ENCODE results near the gene CD101. TPM values are rescaled to one million over a fixed set of nuclear protein-coding genes. Genes with fewer than 3 reads are reported as not detected.
A peak's percentile ranks its signal among the peaks of the same experiment; 100 is the strongest.

Gene CD101
- polyA plus RNA-seq, 6 donors from 2014 or later = 0.09 to 0.86 (median 0.14) TPM; not detected in 3

GRCh38 chr1:117011334-117011733 is 9.8 kb downstream of the CD101 start:
- Mint-ChIP-seq H3K9me3 (no peaks in the 10 kb centered on the region), H3K36me3 (no peaks in the 10 kb centered on the region), H3K27me3 (no peaks in the 10 kb centered on the region), H3K4me3 (no peak overlapping the region), H3K4me1 (no peaks in the 10 kb centered on the region), H3K27ac (no peak overlapping the region)
- DNase-seq (no peak), ATAC-seq (ENCODE audit: low read depth in 2 of 2) (no peak)

- Mint-ChIP-seq H3K36me3 (no peaks in the 10 kb centered on the region), H3K27me3 (no peaks in the 10 kb centered on the region), H3K27ac (no peak overlapping the region), H3K4me1 (no peaks in the 10 kb centered on the region), H3K9me3 (no peaks in the 10 kb centered on the region), H3K4me3 (no peak overlapping the region)
- ATAC-seq (ENCODE audit: low read depth in 2 of 2) = no peak
- DNase-seq = no peak
These were observed 11.8 kb downstream of the CD101 start for GRCh38 chr1:117013309-117013858.

GRCh38 chr1:117014209-117014608 is 12.6 kb downstream of the CD101 start:
- DNase-seq = no peak
- Mint-ChIP-seq H3K4me3 (no peak overlapping the region), H3K36me3 (no peaks in the 10 kb centered on the region), H3K27me3 (no peaks in the 10 kb centered on the region), H3K4me1 (no peaks in the 10 kb centered on the region), H3K9me3 (no peaks in the 10 kb centered on the region), H3K27ac (no peak overlapping the region)
- no peak for ATAC-seq (ENCODE audit: low read depth in 2 of 2)

GRCh38 chr1:117015724-117016123 is 14.2 kb downstream of the CD101 start:
- Mint-ChIP-seq H3K9me3 (no peaks in the 10 kb centered on the region), H3K4me3 (no peak overlapping the region), H3K27me3 (no peaks in the 10 kb centered on the region), H3K27ac (no peak overlapping the region), H3K4me1 (no peaks in the 10 kb centered on the region), H3K36me3 (no peaks in the 10 kb centered on the region)
- ATAC-seq (ENCODE audit: low read depth in 2 of 2) (no peak), DNase-seq (no peak)

GRCh38 chr1:117017062-117017461 is 15.5 kb downstream of the CD101 start:
- Mint-ChIP-seq H3K36me3 (no peaks in the 10 kb centered on the region), H3K9me3 (no peaks in the 10 kb centered on the region), H3K4me1 (no peaks in the 10 kb centered on the region), H3K27ac (no peak overlapping the region), H3K27me3 (no peaks in the 10 kb centered on the region), H3K4me3 (no peak overlapping the region)
- no peak for DNase-seq
- no peak for ATAC-seq (ENCODE audit: low read depth in 2 of 2)

GRCh38 chr1:117017648-117018047 is 16.1 kb downstream of the CD101 start:
- Mint-ChIP-seq H3K4me1 (no peaks in the 10 kb centered on the region), H3K4me3 (no peak overlapping the region), H3K27me3 (no peaks in the 10 kb centered on the region), H3K27ac (peak overlapping the region in 1 of 6 donors; percentile 5), H3K36me3 (no peaks in the 10 kb centered on the region), H3K9me3 (no peaks in the 10 kb centered on the region)
- DNase-seq = no peak
- no peak for ATAC-seq (ENCODE audit: low read depth in 2 of 2)

- no peak overlapping the region for H3K27ac Mint-ChIP-seq
- no peaks in the 10 kb centered on the region for H3K9me3 Mint-ChIP-seq
- H3K4me3 Mint-ChIP-seq = no peak overlapping the region
- no peaks in the 10 kb centered on the region for H3K4me1 Mint-ChIP-seq
- no peaks in the 10 kb centered on the region for H3K36me3 Mint-ChIP-seq
- peaks cover 0 to 5% (median 0%) of the 10 kb centered on the region in 3 donors for H3K27me3 Mint-ChIP-seq
- DNase-seq = no peak
- no peak for ATAC-seq (ENCODE audit: low read depth in 2 of 2)
These were observed 19.1 kb downstream of the CD101 start for GRCh38 chr1:117020526-117021156.

- Mint-ChIP-seq H3K4me1 (no peaks in the 10 kb centered on the region), H3K27ac (no peak overlapping the region), H3K36me3 (no peaks in the 10 kb centered on the region), H3K9me3 (no peaks in the 10 kb centered on the region), H3K4me3 (no peak overlapping the region), H3K27me3 (peaks cover 0 to 5% (median 0%) of the 10 kb centered on the region in 3 donors)
- no peak for ATAC-seq (ENCODE audit: low read depth in 2 of 2)
- no peak for DNase-seq
These were observed 20.6 kb downstream of the CD101 start for GRCh38 chr1:117022114-117022513.

- ATAC-seq (ENCODE audit: low read depth in 2 of 2) (no peak), DNase-seq (no peak)
- peaks cover 0 to 5% (median 0%) of the 10 kb centered on the region in 3 donors for H3K27me3 Mint-ChIP-seq
- no peak overlapping the region for H3K27ac Mint-ChIP-seq
- H3K36me3 Mint-ChIP-seq = no peaks in the 10 kb centered on the region
- no peaks in the 10 kb centered on the region for H3K4me1 Mint-ChIP-seq
- no peak overlapping the region for H3K4me3 Mint-ChIP-seq
- H3K9me3 Mint-ChIP-seq = no peaks in the 10 kb centered on the region
These were observed 24.0 kb downstream of the CD101 start for GRCh38 chr1:117025568-117025967.

- DNase-seq (no peak), ATAC-seq (ENCODE audit: low read depth in 2 of 2) (no peak)
- H3K27ac Mint-ChIP-seq = no peak overlapping the region
- peaks cover 0 to 5% (median 0%) of the 10 kb centered on the region in 3 donors for H3K27me3 Mint-ChIP-seq
- no peaks in the 10 kb centered on the region for H3K9me3 Mint-ChIP-seq
- no peak overlapping the region for H3K4me3 Mint-ChIP-seq
- H3K4me1 Mint-ChIP-seq = no peaks in the 10 kb centered on the region
- H3K36me3 Mint-ChIP-seq = no peaks in the 10 kb centered on the region
These were observed 24.8 kb downstream of the CD101 start for GRCh38 chr1:117026361-117026760.

- peaks cover 0 to 5% (median 4%) of the 10 kb centered on the region in 3 donors for H3K4me1 Mint-ChIP-seq
- H3K27me3 Mint-ChIP-seq = peaks cover 0 to 2% (median 0%) of the 10 kb centered on the region in 3 donors
- ATAC-seq (ENCODE audit: low read depth in 2 of 2) (no peak), DNase-seq (no peak)
- no peaks in the 10 kb centered on the region for H3K9me3 Mint-ChIP-seq
- H3K36me3 Mint-ChIP-seq = no peaks in the 10 kb centered on the region
- H3K27ac Mint-ChIP-seq = no peak overlapping the region
- no peak overlapping the region for H3K4me3 Mint-ChIP-seq
These were observed 28.1 kb downstream of the CD101 start for GRCh38 chr1:117029685-117030084.

GRCh38 chr1:117030271-117030877 is 28.8 kb downstream of the CD101 start:
- Mint-ChIP-seq H3K4me1 (peaks cover 0 to 5% (median 4%) of the 10 kb centered on the region in 3 donors), H3K9me3 (no peaks in the 10 kb centered on the region), H3K4me3 (no peak overlapping the region), H3K27ac (no peak overlapping the region), H3K27me3 (no peaks in the 10 kb centered on the region), H3K36me3 (no peaks in the 10 kb centered on the region)
- DNase-seq = no peak
- ATAC-seq (ENCODE audit: low read depth in 2 of 2) = no peak

GRCh38 chr1:117032266-117032665 is 30.7 kb downstream of the CD101 start:
- peaks cover 0 to 5% (median 4%) of the 10 kb centered on the region in 3 donors for H3K4me1 Mint-ChIP-seq
- no peaks in the 10 kb centered on the region for H3K36me3 Mint-ChIP-seq
- DNase-seq (no peak), ATAC-seq (ENCODE audit: low read depth in 2 of 2) (no peak)
- no peak overlapping the region for H3K4me3 Mint-ChIP-seq
- H3K27me3 Mint-ChIP-seq = no peaks in the 10 kb centered on the region
- no peak overlapping the region for H3K27ac Mint-ChIP-seq
- H3K9me3 Mint-ChIP-seq = no peaks in the 10 kb centered on the region
